GM13976 (cell line): ENCODE results near the gene SLC19A3.

Experiments
- DNase-seq: peaks from one replicate; pipeline ENCODE4 v3.0.0; 2012; ENCODE audit warnings: low spot score
- in situ Hi-C: fragments of 300-500 bp; cut with MboI; formaldehyde crosslinking; loops from one replicate; pipeline ENCODE4 v1.12.0; 2022; ENCODE audit warnings: low sequenced_read_pairs, mixed read lengths, inconsistent platforms; ENCODE audit not compliant: unreplicated experiment
- TF ChIP-seq, protein P1 (sequence below): IDR thresholded peaks from 2 replicates; pipeline ENCODE4 v1.5.1; 2012; ENCODE audit warnings: borderline replicate concordance, mild to moderate bottlenecking; ENCODE audit not compliant: insufficient read depth; ENCODE audit errors: extremely low read depth, missing control alignments, control extremely low read depth

Gene SLC19A3

DNA sequence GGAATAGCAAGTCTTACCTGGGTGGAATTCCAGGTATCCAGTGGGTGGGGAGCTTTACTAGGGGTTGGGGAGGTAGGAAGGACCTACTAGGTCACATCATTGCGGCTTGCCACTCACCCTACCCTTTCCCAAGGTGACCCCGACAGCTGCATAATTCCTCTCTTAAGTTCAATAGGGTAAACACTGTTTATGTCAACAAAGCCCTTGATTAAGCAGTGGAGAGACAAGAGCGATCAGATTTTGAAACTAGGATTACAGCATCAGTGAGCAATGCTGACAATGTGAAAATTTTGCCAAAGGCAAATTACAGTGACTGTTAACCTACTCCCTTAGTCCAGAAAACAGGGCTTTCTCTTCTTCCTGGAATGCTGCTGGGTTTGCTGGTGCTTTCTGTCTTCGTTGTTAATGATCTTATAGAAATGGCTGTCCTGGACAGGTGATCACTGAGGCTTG, 14.5 kb downstream of the SLC19A3 start:
- no peak for DNase-seq
- TF ChIP-seq, protein P1, sequence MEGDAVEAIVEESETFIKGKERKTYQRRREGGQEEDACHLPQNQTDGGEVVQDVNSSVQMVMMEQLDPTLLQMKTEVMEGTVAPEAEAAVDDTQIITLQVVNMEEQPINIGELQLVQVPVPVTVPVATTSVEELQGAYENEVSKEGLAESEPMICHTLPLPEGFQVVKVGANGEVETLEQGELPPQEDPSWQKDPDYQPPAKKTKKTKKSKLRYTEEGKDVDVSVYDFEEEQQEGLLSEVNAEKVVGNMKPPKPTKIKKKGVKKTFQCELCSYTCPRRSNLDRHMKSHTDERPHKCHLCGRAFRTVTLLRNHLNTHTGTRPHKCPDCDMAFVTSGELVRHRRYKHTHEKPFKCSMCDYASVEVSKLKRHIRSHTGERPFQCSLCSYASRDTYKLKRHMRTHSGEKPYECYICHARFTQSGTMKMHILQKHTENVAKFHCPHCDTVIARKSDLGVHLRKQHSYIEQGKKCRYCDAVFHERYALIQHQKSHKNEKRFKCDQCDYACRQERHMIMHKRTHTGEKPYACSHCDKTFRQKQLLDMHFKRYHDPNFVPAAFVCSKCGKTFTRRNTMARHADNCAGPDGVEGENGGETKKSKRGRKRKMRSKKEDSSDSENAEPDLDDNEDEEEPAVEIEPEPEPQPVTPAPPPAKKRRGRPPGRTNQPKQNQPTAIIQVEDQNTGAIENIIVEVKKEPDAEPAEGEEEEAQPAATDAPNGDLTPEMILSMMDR = no peak
- in situ Hi-C loops = no loop called here

DNA sequence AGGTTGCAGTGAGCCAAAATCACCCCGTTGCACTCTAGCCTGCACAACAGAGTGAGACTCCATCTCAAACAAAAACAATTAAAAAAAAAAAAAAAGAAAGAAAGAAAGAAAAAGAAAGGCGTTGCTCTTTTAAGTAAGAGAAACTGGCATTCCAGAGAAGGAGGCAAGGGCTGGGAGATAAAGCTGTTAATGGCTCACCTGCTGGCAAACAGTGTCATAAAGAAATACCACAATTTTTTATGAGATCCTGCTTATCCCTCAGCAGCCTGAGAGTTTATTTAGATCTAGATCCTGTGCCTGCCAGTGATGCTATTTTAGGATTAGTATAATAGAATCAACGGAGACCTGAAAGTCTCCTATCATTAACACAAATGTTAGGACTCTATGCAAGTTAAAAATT, 16.3 kb downstream of the SLC19A3 start:
- DNase-seq = no peak
- in situ Hi-C loops = no loop called here
- TF ChIP-seq, protein P1 = no peak

DNA sequence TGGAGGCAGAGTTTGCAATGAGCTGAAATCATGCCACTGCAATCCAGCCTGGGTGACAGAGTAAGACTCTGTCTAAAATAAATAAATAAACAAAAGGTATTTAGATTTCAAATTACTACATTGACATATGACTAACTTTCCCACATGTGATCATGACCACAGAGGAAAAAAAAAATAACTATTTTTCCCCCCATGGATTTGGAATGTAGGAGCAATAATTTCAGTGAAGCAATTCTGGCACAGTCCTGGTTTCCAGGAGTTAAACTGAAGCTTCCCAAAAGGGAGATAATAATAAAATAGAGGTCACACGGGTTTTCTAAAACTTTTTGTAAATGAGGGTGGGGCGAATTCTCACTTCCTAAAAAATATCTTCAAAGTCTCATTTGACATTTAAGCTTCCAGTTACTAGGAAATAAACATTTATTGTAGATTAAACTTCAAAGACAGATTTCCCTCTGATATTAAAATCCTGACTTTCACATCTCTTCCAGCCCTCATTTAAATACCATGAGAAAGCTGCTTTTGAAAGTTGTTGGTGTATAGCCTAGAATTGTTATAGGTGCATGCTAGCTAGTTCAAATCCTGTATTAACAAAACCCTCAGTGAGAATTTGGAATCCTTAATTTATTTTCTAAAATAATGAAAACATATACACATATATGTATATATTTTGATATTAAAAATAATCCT, 20.7 kb downstream of the SLC19A3 start:
- in situ Hi-C loops = no loop called here
- no peak for DNase-seq
- TF ChIP-seq, protein P1 = no peak

DNA sequence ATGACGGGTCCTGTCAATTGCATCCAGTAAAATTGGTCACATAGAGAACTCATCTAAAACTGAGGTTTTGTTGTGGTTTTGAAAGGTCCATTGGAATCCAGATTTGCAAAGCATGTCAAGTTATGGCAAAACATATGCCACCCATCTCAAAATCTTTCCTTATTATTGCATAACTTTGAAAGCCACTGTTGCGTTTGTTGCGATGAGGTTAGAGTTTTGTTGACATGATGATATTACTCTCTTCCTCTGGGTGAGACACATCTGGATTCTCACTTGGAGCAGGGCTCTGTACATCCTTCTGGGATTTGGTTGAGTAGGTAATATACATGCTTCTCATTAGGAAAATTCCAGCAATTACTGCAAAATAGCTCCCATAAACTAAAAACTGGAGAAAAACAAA, 30.6 kb downstream of the SLC19A3 start:
- in situ Hi-C loops = no loop called here
- DNase-seq = no peak
- TF ChIP-seq, protein P1 = no peak

DNA sequence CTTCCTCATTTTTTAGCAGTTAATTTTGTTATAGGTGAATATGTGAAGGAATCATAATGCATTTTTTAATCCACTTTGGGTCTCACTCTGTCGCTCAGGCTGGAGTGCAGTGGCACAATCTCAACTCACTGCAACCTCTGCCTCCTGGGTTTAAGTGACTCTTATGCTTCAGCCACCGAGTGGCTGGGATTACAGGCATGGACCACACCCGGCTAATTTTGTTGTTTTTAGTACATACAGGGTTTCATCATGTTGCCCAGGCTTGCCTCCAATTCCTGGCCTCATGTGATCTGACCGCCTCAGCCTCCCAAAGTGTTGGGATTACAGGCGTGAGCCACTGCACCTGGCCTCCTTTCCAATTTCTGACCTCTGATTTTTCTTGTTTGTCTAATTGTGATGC, 33.6 kb downstream of the SLC19A3 start:
- TF ChIP-seq, protein P1 = no peak
- no peak for DNase-seq
- in situ Hi-C loops = no loop called here

DNA sequence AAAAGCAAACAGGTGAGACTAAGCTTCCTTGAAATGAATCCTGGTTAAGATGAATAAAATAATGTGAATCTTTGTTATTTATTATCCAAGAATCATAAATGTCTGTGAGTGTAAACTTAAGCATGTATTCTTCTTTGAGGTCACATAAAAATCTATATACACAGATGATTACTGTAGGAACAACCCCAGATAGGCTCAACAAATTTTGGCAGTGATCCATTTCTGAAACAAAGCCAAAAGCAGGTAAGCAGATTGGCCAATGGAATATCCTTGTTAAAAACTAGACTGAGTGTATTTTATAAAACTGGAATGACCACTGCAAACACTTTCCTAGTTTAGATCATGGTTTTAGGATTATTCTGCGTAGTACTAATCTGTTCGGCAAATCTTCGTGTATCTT, 39.9 kb downstream of the SLC19A3 start:
- DNase-seq = no peak
- in situ Hi-C loops = no loop called here
- TF ChIP-seq, protein P1 = no peak
